Activated T-helper 1 cell treated with anti-CD3 and anti-CD28 coated beads, Interleukin-2, amount 50 U/mL, for 16 hours (primary cell): ENCODE measurements around the gene FHOD3.
"Not testable (repeated sequence)": the region's sequence is repeated elsewhere in the genome, so short reads cannot be mapped to it uniquely, and the experiment has no call there.

Source experiments
- DNase-seq, 2 donors: peaks; one replicate each; pipeline ENCODE4 v3.0.0-alpha.2; 2020; ENCODE audit warnings: low read depth in 1 of 2, low spot score in 1 of 2

The FHOD3 gene

GRCh38 chr18:36348331-36348730, 50.8 kb downstream of the FHOD3 start:
- no peak for DNase-seq

GRCh38 chr18:36348971-36349417, 51.5 kb downstream of the FHOD3 start:
- no peak for DNase-seq

GRCh38 chr18:36349552-36349951, 52.0 kb downstream of the FHOD3 start:
- DNase-seq, result no peak

GRCh38 chr18:36350251-36350651, 52.7 kb downstream of the FHOD3 start:
- no peak for DNase-seq

- DNase-seq, result no peak
Observed at GRCh38 chr18:36350839-36351469, 53.4 kb downstream of the FHOD3 start.

DNA sequence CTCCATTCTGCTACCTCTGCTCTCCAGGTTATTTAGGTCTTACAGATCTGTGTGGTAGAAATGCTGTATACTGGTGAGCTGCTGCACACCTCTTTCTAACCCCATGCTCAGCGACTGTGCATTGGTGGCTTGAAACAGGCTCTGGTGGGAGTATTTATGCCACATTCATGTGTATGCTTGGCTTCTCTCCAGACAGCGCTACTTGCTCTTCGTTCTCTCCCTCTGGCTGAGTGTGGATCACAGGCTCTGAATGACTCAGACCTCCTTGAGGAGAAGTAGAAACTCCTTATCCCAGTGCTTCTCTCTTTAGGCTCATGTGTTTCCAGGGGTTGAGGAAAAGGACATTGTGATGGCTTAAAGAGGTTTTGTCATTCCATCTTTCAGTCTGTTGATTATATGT, 54.9 kb downstream of the FHOD3 start:
- DNase-seq, result no peak

DNA sequence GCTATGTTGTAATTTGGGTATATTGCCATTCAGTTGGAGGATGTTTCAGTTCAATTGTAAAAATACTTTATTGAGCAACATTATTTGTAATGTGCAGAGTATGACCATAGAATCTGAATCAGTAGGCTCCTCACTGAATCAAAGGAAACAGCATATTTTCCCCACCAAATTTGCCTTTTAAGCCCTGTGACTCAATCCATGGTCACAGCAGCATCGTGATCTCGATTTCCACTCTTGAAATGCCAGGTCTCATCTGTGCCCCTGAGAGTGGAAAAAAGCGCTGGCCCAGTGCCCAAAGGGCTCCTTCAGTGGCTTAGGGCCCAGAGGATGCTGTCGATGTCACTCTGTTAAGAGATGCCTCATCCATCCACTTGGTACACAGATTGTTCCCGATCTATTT, 57.5 kb downstream of the FHOD3 start:
- DNase-seq, result no peak

GRCh38 chr18:36355511-36355910, 58.0 kb downstream of the FHOD3 start:
- no peak for DNase-seq

DNA sequence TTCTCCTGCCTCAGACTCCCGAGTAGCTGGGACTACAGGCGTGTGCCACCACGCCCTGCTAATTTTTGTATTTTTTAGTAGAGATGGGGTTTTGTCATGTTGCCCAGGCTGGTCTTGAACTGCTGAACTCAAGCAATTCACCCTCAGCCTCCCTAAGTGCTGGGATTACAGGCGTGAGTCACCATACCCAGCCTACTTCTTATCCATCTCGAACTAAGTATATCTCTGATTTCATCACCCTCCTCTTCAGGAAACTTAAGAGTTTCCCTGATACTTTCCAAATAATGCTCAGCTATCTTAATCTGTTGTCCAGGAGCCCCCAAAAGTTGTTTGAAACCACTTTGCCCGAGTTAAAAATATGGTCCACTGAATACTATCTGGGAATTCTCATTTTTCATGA, 59.2 kb downstream of the FHOD3 start:
- not testable (repeated sequence) for DNase-seq

DNA sequence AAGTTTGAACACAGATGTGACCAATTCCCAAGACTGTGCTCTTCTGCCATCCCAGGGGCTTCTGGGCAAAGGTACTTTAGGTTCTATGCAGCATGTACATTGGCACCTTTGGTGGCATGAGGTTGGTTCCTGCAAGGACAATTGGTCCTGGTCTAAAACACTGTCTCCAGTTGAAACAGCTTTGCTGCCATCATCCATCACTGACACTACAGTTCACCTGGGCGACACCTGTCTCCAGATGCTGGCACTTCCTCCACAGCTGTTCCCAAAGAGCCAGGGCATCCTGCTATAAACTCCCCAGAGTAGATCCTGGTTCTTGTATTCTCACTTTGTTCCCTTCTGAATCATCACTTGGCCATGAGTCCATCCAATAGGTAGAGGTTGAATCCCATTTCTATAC, 60.6 kb downstream of the FHOD3 start:
- DNase-seq, result no peak

GRCh38 chr18:36360256-36360909, 62.9 kb downstream of the FHOD3 start:
- DNase-seq, result no peak

- DNase-seq, result no peak
Observed at GRCh38 chr18:36364911-36365624, 67.6 kb downstream of the FHOD3 start.

DNA sequence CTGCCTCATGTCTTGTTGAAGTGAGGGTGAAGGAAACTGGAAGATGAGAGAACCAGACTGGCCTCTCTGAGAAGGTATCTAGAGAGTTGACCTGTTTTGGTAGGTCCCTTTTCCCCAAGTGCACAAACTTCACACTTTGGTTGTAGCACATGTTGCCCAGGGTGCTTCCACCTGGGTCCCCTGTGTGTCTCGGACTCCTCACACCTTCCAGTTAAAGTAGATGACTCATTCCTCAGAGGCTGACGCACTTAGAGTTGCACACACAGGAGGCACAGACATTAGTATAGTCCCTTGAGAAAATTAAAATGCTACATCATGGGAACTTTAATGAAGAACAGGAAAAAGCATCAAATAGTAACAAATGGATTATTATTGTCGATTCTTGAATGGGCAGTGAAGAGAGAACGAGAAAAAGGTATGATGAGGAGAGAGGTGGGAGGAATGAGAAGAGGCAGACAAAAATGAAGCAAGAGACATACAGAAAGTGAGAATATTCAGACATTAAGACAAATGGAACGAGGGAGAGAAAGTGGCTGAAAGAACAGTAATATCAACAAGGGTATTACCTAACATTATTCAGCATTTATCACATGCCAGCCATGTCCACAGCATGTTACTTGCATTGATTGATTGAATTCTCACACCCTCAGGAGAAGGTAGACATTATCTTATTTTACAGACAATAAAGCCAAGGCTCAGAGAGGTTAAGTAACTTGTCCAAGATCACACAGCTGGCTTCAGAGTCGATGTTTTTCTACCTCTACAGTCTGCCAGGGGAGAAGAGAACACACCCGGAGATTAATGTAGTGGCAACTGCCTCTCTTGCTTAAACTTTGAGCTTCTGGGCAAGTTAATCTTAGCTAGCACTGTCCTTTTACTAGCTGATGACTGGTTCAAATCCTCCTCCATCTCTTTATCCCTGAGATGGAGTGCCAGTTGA, 68.6 kb downstream of the FHOD3 start:
- DNase-seq, result no peak

DNA sequence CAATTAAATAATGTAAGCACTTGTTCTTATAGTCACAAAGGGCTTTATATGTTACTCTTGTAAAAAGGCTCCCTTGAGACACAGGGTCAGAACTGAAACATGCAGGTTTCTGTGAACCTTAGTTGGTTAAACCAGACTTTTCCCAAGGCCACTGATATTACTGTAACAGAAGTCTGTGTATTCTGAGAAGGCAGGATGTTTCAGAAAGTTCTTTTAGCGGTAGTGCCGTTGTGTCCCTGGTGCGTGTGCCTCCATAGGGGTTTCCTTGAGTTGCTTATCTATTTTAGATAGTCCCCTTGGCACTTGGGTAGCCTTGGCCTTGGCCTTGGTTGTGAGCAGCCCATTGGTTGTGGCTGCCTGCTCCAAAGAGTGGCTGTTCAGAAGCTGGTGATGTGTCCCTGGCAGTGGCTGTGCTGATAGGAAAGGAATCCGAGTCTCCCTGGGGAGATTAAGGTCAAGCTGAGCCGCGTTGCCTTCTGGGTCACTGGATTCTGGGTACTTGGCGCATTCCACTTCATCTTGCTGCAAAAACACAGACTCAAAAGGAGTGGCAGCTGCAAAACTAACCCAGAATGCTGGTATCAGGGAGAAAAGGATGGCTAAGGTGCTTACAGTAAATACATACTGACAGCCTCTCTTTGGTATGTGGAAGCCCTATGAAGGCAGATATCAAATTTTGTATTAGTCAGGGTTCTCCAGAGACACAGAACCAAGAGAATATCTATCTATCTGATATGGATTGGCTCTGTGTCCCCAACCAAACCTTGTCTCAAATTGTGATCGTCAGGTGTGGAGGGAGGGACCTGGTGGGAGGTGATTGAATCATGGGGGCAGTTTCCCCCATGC, 69.7 kb downstream of the FHOD3 start:
- DNase-seq, result no peak

DNA sequence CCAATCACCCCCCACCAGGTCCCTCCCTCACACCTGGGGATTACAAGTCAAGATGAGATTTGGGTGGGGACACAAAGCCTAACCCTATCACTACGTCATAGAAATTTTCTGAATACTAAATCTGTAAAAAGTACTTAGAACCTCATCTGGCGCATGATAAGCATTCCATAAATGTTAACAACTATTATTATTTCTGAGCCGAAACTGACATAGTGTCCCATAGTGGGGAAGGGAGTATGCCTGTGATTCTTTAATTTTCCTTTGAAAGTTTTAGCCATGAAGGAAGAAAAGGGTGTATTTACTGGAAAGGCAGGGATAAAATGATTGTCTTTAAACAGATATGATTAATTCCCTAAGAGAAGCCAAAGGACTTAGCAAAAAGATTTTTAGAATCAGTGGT, 71.4 kb downstream of the FHOD3 start:
- DNase-seq, result no peak

DNA sequence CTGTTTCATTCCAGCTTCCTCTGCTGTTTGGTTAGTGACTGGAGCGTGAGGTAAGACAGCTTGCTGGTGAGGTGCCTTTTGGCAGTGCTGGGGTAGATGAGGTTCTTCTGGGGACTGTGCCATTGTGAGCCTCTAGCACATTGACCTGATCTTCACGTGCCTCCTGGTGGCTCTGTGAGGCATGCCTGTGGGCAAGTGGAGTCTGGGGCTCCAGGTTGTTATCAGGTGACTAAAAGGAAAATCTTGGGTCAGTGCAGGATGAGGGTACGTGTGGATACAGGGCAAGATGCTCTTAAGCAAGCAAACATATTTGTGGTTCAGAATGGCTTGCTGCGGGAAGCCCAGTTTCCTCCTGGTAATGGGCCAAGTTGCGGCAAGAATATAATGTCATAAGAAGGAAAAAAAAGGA, 75.4 kb downstream of the FHOD3 start:
- no peak for DNase-seq

DNA sequence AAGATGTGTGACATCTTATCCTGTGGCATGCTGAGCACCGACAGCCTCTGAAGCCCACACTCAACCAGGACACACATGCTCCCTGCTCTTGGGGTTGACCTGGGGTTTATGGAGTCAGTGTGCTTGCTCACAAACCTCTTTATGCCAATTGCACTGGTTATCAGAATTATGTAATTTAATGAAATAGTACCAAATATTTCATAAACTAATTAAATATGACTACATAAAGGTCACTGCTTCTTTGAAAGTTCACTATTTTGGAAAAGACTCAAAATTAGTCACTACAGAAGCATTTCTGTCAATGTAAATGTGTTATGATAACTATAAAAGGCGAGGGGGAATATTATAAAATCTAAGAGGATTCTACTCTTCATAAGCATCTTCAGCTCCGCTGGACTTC, 76.7 kb downstream of the FHOD3 start:
- no peak for DNase-seq

DNA sequence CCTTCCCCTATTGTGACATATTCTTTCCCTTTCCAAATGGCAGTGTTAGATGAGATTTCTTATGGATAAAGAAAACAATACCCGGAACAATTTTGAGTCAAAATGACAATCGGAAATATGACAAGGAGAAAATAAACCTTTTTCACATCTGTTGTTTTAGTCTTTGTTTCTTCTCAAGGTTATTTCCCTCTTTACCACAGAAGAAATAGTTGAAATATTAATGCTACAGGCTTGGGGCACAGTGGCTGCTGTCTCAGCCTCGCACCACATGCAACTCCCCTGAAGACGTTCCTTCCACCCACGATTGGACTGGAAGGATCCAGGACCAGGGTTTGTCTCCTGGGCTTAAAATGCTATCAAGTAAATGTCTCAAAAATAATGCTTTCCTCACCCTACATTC, 77.6 kb downstream of the FHOD3 start:
- no peak for DNase-seq

DNA sequence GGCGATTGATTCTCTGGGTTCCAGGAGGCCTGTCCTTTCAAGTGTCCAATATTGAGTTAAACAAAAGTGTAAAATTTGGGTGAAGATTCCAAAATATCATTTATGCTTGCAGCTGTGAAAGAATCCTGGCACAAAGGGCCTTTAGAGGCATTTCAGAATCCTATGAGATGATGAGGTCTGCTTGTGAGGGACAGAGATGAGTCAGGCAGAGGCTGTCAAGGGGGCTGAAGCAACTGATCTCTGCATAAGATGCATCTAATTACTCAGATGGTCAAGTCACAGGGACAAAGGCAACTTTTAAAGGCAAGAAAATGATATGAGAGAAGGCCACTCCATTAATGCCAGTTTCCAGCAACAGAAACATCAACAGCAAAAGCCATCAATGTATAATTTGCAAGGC, 78.8 kb downstream of the FHOD3 start:
- no peak for DNase-seq

- no peak for DNase-seq
Observed at GRCh38 chr18:36377626-36378025, 80.1 kb downstream of the FHOD3 start.
